NCI-H748 treated with DMSO at 0.1 percent for 48 hours (cell line): ENCODE data around the gene JAML.
A peak's percentile ranks its signal among the peaks of the same experiment; 100 is the strongest.
"Not testable (repeated sequence)": the region's sequence is repeated elsewhere in the genome, so short reads cannot be mapped to it uniquely, and the experiment has no call there.

ENCODE experiments used
- DNase-seq: peaks from one replicate; lab custom pipeline; 2025; lab: John Stamatoyannopoulos, UW

JAML gene

DNA sequence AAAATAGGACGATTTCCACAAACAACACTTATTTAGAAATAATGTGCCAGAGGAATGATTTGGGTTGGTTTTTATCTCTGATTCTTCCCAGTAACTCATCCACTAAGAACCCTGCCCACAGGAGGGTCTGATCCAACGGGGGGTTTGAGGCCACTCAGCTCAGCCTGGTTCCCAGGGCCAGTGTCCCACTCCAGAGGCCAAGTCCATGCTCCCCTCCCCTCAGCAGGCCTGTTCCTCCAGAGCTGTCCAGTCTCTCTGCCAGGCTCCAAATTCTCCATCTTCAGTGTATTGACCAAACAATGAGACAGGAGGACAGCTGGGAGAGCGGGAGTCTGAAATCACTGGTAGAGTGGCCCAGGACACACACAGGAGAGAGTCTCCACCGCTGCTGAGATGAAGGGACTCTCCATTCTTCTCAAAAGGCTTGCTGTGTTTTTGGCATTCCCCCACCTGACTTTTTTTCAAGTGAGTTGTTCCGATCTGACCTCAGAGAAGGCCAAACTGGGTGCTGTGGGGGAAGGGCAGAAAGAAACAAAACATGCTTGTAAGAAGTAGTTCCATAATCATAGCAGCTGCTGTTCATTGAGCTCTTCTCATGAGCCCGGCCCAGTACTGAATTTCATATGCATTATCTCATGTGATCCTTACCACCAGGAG lies 30.8 kb downstream of the JAML start:
- DNase-seq: no peak

DNA sequence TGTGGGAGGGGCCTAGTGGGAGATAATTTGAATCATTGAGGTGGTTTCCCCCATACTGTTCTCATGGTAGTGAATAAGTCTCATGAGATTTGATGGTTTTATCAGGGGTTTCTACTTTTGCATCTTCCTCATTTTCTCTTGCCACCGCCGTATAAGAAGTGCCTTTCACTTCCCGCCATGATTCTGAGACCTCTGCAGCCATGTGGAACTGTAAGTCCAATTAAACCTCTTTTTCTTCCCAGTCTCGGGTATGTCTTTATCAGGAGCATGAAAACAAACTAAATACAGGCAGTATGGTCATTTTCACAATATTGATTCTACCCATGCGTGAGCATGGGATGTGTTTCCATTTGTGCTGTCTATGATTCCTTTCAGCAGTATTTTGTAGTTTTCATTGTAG lies 32.0 kb downstream of the JAML start:
- not testable (repeated sequence) for DNase-seq

DNA sequence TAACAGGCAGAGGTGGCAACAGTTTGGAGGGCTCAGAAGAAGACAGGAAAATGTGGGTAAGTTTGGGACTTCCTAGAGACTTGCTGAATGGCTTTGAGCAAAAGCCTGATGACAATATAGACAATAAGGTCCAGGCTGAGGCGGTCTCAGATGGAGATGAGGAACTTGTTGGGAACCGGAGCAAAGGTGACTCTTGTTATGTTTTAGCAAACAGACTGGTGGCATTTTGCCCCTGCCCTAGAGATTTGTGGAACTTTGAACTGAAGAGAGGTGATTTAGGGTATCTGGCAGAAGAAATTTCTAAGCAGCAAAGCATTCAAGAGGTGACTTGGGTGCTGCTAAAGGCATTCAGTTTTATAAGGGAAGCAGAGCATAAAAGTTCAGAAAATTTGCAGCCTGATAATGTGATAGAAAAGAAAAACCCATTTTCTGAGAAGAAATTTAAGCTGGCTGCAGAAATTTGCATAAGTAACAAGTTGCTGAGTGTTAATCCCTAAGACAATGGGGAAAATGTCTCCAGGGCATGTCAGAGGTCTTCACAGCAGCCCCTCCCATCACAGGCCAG lies 33.8 kb downstream of the JAML start:
- not testable (repeated sequence) for DNase-seq

DNA sequence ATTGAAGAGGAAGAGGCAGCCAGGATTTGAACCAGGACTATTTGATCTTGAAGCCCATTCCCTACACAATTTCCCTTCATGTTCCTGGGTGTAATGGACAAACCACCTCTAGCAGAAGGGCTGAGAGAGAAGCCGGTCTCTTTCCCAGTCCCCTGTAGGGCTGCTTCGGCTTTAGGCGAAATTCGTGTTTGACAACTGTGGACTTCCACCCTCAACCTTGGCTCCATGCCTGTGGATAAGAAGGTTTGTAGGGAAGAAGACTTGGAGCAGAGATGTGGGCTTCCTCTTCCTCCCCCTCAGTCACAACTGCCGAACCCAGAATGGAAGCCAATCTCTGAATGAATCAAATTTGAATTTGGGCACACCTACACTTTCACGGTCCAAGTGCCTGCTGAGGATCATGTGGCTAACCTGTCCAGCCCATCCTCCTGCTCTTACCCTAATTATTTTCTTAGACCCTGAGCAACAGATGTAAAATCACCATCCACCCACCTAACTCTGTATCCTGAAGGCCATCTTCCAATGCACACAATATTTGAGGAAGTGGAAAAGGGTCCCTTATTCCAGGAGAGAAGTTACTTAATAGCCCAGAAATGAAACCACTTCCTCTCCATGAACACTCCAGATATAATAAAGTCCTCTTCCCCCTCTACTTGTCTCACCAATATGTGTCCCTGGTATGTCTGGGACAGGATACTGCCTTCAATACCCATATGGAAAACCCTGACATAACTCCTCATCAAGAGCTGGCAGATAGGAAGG lies 38.3 kb downstream of the JAML start:
- DNase-seq: no peak

DNA sequence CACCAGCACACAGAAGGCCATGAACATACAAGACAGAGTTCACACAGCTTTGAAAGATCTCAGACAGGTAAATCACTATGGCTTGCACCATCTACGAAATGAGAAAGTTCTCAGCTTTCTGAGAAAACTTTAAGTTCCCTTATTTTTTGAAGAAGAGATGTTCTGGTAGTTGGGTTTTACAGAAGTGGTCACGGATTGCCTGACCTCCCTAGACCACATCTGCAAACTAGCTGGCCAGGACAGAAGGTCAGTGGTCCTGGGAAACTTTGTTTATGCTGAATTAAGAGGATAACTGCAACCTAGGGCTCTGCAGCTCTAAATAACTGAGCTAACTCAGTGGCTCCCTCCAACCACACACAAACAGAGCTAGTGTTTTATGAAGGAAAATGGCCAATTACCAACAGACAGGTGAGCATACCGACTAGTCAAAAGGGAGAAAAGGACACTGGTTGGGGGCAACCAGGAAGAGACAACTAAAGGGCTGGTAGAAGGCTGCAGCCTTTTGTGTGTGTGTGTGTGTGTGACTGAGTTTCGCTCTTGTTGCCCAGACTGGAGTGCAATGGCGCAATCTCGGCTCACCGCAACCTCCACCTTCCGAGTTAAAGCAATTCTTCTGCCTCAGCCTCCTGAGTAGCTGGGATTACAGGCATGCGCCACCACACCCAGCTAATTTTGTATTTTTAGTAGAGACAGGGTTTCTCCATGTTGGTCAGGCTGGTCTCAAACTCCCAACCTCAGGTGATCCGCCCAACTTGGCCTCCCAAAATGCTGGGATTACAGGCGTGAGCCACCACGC lies 39.8 kb downstream of the JAML start:
- DNase-seq: no peak

DNA sequence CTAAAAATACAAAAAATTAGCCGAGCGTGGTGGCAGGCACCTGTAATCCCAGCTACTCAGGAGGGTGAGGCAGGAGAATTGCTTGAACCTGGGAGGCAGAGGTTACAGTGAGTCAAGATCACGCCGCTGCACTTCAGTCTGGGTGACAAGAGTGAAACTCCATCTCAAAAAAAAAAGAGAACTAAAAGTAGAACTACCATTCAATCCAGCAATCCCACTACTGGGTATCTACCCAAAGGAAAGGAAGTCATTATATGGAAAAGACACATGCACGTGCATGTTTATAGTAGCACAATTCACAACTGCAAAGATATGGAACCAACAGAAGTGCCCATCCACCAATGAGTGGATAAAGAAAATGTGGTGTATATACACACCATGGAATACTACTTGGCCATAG lies 41.1 kb downstream of the JAML start:
- DNase-seq: not testable (repeated sequence)

DNA sequence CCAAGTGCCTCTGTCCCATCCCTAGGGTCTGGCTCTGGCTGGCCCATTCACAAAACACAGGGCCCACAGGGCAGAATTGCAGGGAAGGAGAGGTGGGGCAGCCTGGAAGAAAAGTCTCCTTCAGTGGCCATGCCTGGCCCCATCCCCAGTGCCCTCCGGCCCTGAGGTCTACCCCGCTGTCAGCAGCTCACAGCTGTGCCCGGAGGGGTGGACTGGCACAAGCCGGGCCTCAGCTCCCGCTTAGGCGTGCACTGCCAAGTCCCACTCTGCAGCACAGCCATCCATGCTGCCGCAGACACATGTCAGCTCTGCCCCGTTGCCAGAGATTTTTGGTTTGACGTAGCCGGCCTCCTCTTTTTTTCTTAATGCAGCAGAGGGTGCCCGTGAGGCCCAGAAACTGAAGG lies 44.5 kb downstream of the JAML start:
- no peak for DNase-seq

DNA sequence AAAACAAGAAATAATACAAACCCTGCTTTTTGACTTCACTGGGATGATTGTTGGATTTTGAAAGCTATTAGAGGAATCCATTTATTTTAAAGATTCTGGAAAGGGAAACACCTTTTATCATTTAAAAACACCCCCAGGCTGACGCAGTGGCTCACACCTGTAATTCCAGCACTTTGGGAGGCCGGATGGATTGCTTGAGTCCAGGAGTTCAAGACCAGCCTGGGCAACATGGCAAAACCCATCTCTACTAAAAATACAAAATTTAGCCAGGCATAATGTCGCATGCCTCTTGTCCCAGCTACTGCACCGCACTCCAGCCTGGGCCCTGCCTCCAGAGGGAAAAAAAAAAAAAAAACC lies 48.1 kb downstream of the JAML start:
- DNase-seq: no peak

DNA sequence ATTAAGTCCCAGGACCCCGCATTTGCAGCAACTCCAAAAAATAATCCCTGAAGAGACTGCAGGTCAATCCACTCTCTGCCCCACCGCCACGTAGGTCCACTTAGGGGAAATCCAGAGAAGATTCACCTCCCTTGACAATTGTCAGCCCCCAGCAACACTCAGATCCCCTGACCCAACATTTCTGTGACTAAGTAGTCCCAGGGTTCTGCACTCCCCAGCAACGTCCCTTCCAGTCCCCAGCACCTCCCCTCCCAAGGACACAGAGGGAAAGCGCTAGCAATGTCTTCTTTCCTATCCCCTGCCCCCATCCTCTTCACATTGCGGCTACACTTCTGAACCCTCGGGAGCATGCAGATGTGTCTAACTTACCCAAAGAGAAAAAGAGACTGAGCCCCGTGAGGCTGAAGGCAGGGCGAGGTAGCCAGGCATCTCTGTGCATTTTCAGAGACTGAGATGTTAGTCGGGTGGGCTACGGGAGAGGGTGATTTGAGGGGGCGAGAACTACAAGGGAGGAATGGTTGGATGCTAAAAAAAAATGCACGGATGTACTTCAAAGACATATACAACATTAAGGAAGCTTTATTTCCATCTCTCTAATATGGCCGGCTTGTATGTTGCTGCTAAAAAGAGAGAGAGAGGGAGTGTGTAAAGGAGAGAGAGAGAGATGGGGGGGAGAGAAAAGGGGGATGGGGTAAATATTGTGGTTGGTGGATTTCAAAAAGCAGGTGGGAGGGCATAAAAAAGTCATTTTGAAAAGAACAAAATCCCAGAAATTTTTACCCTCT lies 48.6 kb downstream of the JAML start, which contains the start of gene SCN2B:
Gene SCN2B (minus strand): TSS at position 647 of the 785 bp plus-strand sequence. CDS start 208 bp downstream, at position 439.
- no peak for DNase-seq

DNA sequence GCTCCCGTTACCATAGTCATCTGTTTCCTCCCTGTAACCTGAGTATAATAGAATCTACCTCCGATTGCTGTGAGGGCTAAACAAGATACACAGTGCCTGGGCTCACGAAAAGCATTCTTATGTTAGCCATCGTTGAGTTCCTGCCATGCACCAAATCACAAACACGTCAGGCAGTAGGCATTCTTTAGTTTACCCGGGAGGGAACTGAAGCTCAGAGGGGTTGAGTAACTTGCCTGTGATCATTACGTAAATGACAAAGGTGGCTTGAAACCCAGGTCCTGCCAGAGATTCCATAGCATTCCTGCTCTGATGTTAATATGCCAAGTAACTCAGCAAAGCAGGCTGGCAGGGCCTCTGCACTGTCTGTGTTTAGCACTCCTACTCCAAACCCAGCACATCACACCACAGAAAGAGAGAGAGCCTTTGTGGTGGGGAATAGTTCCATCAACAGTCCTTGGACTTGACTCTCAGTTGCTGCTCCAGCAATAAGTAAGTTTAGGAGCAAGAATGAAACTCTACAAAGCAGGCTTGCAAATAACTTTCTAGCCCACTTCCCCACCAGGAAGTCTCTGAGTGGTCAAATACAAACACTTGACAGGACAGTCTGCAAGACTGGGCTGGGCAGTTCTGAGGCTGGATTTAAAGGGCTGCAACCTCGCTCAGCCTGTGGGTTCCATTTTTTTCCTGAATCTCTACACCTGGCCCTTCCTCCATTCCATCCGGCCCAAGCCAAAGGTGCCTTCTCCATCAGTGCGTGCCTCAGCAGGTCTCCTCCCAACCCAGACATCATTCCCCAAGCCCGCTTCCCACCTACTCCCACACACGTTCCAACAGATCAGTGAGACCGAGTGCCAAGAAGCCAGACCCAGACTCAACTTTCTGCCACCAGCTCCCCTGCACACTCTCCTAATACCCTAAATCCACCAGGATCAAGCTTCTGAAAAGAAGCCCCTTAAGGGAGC lies 49.5 kb downstream of the JAML start:
- DNase-seq: no peak

DNA sequence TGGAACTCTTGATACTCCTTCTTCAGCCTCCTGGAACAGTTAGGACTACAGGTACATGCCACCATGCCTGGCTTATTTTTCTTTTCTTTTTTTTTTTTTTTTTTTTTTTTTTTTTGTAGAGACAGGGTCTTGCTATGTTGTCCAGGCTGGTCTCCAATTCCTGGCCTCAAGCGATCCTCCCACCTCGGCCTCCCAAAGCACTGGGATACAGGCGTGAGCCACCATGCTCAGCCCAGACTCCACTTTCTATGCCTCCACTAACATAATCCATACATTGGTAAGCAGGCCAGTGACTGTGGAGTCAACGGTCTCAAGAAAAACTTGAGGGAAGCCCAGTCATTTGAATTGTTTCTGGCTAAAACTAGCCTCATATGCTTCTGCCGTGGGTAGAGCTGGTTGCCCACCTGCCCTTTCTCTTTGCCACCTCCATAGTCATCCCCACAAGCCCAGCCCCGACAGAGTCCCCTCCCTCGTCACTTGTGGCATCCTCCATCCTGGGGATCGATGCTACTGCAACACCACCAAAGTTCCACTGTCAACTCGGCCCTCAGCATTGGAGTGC lies 50.7 kb downstream of the JAML start:
- DNase-seq: no peak

DNA sequence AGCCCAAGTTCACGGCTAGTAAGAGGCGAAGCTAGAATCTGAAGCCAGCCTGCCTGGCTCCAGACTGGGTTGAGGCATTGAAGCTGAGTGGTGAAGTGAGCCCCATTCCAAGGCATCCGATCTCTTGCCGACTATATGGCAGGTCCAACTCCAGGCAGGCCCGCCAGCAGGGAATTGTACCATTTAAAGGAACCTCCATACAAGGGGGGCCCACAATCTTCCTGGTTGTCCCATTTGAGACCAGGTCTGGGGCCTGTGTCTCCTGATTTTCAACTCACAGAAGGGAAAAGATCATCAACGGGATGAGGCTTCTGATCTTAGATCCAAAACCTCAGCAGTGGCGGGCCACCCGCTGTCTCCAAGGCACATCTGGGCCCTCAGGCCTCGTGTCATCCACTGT lies 52.5 kb downstream of the JAML start:
- no peak for DNase-seq

DNA sequence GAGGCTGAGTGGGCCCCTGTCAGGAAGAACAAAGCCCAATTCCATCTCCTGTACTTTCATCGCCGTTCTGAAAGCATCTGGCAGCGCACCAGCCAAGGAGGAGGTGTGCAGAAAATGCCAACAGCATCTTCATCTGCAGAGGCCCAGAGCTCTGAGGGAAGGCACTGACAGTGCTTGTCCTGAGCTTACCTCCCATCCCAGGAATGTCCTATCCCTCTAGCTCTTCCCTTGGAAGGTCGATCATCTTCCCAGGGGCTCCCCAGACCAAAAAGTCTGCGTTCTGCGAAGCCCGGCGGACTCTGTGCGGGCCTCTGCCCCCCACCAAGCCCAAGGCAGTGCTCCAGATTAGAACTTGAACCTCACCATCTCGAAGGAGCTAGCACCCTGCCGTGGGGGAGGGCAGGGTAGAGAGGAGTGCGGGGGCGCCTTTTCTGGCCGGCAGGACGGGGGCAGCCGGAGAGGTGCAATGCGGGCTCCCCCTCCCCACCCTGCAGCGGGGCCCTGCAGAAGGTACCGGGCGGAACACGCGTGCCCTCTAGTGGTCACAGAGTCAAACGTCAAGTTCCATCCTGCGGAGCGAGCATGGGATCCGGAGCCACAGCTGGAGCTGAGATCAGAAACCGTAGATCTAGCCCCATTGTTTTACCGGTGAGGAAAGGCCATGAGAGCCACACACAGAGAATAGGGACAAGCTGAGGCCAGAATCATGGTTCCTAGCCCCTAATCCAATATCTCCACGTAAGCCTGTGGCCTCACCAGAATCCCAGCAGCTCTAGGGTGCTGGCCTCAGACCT lies 53.3 kb downstream of the JAML start:
- DNase-seq: peak; percentile 28

DNA sequence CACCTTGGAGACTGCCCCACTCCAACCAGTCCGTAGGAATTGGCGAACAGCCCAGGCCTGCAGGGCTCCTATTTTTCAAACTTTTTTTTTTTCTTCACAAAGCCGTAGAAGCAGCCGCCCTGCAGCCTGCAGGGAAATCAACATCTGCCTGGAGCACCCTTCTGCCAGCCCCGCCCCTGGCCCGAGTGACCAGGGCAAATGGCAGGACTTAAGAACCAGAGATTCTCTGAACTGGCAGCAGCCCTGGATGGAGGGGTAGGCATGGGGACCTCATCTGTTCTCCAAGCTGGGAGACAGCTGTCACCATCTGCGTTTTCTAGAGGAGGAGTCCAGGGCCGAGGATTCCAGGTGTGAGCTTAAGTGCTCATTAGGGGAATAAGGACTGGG lies 53.9 kb downstream of the JAML start:
- no peak for DNase-seq

DNA sequence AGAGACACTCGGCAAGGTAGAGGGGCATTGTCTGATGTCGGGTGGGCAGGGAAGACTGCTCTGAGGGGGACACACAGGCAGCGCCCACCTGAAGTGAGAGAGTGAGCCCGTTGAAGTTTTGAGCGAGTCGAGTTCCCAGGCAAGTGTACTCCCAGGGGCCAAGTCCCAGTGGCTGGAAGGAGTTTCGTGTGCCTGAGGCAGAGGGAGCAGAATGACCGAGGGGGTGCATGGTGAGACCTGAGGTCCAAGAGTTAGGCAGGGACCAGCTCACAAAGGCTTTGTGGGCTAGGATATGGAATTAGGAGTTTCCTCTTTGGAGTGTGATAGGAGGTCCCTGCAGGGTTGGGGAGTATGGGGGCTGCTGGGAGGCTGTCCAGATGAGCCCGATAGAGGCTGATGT lies 54.6 kb downstream of the JAML start:
- DNase-seq: no peak

DNA sequence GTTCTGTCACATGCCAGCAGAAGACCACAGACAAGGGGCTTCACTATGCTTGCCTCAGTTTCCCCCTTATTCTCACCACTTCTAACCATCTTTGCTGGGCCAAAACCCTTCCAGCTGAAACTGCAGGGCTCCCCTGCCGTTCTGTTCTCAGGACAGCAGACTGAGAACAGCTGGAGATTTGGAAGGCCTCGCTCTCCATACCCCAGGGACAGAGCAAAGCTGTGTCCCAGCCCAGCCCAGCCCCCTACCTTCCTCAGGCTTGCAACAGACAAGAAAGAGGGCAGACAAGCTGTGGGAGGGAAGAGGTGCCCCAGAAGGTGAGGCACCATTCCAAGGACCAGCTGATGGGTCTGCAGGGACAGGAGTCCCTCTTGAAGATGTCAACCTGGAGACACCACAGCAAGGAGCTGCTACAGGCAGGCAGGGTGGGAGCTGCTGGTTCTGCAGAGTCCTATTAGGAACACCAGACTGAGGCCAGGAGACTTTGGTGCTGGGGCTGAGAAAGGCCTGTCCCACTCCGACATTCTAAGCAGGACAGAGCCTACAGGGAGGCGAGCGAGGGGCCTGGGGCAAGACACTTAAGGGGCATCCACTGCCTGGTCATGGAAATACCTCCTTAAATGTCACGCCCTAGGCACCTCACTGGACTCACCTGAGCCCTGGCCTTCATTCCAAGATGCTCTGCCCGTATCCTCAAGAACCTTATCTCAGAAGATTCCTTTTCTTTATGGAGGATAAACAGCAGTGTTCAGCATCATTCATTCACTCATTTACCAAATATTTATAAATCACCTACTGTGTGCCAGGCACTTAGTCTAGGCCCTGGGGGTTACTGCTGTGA lies 55.3 kb downstream of the JAML start:
- DNase-seq: no peak

DNA sequence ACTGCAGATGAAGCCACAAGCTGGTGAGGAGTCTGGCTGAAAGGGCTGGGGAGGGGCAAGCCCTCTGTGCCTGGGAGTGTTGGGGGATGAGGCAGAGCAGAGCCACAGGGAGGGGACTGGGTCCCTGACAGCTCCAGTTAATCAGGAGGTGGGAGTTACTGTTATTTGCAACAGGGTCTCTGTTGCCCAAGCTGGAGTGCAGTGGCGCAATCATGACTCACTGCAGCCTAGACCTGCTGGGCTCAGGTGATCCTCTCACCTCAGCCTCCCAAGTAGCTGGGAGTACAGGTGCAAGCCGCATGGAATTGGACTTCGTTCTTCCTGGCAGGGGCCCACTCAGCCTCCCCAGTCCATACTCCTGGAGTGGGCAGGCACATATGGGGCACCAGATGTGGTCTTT lies 56.1 kb downstream of the JAML start:
- no peak for DNase-seq

DNA sequence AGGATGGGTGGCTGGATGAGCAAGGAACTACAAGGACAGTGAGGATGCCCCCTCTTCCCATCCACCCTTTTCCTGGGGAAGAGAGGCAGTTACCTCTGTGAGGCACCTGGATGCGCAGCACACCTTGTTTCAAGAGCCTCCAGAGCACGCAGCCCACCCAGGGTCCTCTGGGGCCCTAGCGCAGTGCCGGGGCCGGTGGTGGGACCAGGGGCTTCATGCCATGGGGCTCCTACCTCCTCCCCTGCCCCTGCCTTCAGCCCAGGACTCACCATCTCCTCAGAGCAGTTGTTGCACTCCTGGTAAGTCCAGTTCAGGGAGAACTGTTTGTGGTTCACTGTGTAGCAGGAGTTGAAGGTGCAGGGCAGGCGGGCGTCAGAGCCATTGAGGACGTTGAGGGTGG lies 56.5 kb downstream of the JAML start:
- DNase-seq: no peak

DNA sequence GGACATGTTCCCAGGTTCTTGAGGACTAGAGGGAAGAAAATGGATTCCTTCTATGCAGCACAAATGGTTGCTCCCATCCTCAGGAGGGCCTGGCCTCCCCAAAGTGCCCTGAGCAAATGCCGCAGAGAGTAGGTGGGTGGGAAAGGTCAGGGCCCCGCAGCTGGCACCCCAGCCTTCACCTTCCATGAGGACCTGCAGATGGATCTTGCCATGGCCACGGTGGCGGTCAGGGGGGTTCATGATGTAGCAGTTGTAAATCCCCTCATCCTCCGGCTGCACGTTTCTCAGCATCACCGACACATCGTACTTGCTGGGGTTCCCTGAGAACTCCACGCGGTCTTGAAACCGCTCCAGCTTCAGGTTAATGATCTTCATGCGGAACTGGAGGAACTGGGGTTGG lies 56.9 kb downstream of the JAML start:
- no peak for DNase-seq
